A549 (cell line): ENCODE results near the gene JARID2.

ENCODE experiments used
- MAX ChIP-seq: IDR thresholded peaks from 2 replicates; pipeline ENCODE4 v1.6.1; 2012
- POLR2A ChIP-seq: IDR thresholded peaks from 2 replicates; pipeline ENCODE4 v1.6.1; 2012; ENCODE audit warnings: mild to moderate bottlenecking, low read length
- SMC3 ChIP-seq: fragments of >200 bp; sonication (Bioruptor Twin); formaldehyde crosslinking; IDR thresholded peaks from 3 replicates; pipeline ENCODE4 v1.6.1; 2018; ENCODE audit warnings: inconsistent platforms
- TF ChIP-seq, protein P1 (sequence below): fragments of >200 bp; sonication (Bioruptor Twin); formaldehyde crosslinking; IDR thresholded peaks from 3 replicates; pipeline ENCODE4 v1.5.1; 2016

GRCh38 chr6:15506066-15506465 is 260.2 kb downstream of the JARID2 start:
- no peak for TF ChIP-seq MAX
- TF ChIP-seq, protein P1, sequence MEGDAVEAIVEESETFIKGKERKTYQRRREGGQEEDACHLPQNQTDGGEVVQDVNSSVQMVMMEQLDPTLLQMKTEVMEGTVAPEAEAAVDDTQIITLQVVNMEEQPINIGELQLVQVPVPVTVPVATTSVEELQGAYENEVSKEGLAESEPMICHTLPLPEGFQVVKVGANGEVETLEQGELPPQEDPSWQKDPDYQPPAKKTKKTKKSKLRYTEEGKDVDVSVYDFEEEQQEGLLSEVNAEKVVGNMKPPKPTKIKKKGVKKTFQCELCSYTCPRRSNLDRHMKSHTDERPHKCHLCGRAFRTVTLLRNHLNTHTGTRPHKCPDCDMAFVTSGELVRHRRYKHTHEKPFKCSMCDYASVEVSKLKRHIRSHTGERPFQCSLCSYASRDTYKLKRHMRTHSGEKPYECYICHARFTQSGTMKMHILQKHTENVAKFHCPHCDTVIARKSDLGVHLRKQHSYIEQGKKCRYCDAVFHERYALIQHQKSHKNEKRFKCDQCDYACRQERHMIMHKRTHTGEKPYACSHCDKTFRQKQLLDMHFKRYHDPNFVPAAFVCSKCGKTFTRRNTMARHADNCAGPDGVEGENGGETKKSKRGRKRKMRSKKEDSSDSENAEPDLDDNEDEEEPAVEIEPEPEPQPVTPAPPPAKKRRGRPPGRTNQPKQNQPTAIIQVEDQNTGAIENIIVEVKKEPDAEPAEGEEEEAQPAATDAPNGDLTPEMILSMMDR, result no peak
- no peak for TF ChIP-seq SMC3
- TF ChIP-seq POLR2A, result no peak
